H9 (cell line): Measurements from ENCODE around the gene ACOX3. TPM values are rescaled to one million over a fixed set of nuclear protein-coding genes. Genes with fewer than 3 reads are reported as not detected.

Experiments
- DNase-seq: peaks from one replicate; pipeline ENCODE4 v3.0.0-alpha.2; 2017
- H2AFZ ChIP-seq: one replicate; pipeline ENCODE4 v1.6.1; 2013; ENCODE audit warnings: mild to moderate bottlenecking, low read length, control low read depth, moderate library complexity
- H2AK5ac ChIP-seq: 2 replicates; pipeline ENCODE4 v1.6.1; 2013; ENCODE audit warnings: low read length, control low read depth, mixed read lengths; ENCODE audit not compliant: insufficient read length
- H2BK120ac ChIP-seq: one replicate; pipeline ENCODE4 v1.6.1; 2013; ENCODE audit warnings: low read depth, mild to moderate bottlenecking, low read length, control low read depth, inconsistent platforms; ENCODE audit not compliant: poor library complexity, severe bottlenecking
- H2BK12ac ChIP-seq: 2 replicates; pipeline ENCODE4 v1.6.1; 2013; ENCODE audit warnings: low read length, control low read depth, mixed read lengths, low read depth; ENCODE audit not compliant: insufficient read length
- H2BK15ac ChIP-seq: 2 replicates; pipeline ENCODE4 v1.6.1; 2013; ENCODE audit warnings: low read depth, low read length, control low read depth
- H2BK20ac ChIP-seq: one replicate; pipeline ENCODE4 v1.6.1; 2013; ENCODE audit warnings: low read depth, mild to moderate bottlenecking, low read length, control low read depth, inconsistent platforms; ENCODE audit not compliant: poor library complexity, severe bottlenecking
- H2BK5ac ChIP-seq: 2 replicates; pipeline ENCODE4 v1.6.1; 2013; ENCODE audit warnings: low read length, control low read depth, mixed read lengths; ENCODE audit not compliant: insufficient read length
- H3K14ac ChIP-seq: 2 replicates; pipeline ENCODE4 v1.6.1; 2013; ENCODE audit warnings: low read length, control low read depth; ENCODE audit not compliant: insufficient read depth
- H3K18ac ChIP-seq: 2 replicates; pipeline ENCODE4 v1.6.1; 2013; ENCODE audit warnings: low read depth, mild to moderate bottlenecking, mixed read lengths, low read length, control low read depth; ENCODE audit not compliant: insufficient read length
- H3K23ac ChIP-seq: 2 replicates; pipeline ENCODE4 v1.6.1; 2013; ENCODE audit warnings: low read length, control low read depth, mixed read lengths, low read depth; ENCODE audit not compliant: insufficient read length
- H3K23me2 ChIP-seq: 2 replicates; pipeline ENCODE4 v1.6.1; 2013; ENCODE audit warnings: low read depth, mild to moderate bottlenecking, mixed read lengths, low read length, control low read depth; ENCODE audit not compliant: insufficient read length, poor library complexity, severe bottlenecking
- H3K27ac ChIP-seq: 2 replicates; pipeline ENCODE4 v1.5.1; 2013; ENCODE audit warnings: low read length, control low read depth, mixed read lengths, low read depth; ENCODE audit not compliant: insufficient read length
- H3K27me3 ChIP-seq: 2 replicates; pipeline ENCODE4 v1.6.1; 2013; ENCODE audit warnings: low read length, control low read depth, inconsistent platforms; ENCODE audit not compliant: insufficient read depth
- H3K4ac ChIP-seq: 2 replicates; pipeline ENCODE4 v1.6.1; 2013; ENCODE audit warnings: low read depth, mild to moderate bottlenecking, control low read depth, inconsistent platforms, low read length, moderate library complexity
- H3K4me1 ChIP-seq: 2 replicates; pipeline ENCODE4 v1.6.1; 2013; ENCODE audit warnings: low read length, control low read depth, inconsistent platforms; ENCODE audit not compliant: insufficient read depth
- H3K4me2 ChIP-seq: 2 replicates; pipeline ENCODE4 v1.6.1; 2013; ENCODE audit warnings: low read length, control low read depth, mixed read lengths; ENCODE audit not compliant: insufficient read length, insufficient read depth
- H3K56ac ChIP-seq: 2 replicates; pipeline ENCODE4 v1.6.1; 2013; ENCODE audit warnings: low read depth, mild to moderate bottlenecking, mixed read lengths, low read length, control low read depth; ENCODE audit not compliant: insufficient read length
- H3K79me1 ChIP-seq: 2 replicates; pipeline ENCODE4 v1.6.1; 2013; ENCODE audit warnings: low read depth, mild to moderate bottlenecking, moderate library complexity, low read length, control low read depth, inconsistent platforms; ENCODE audit not compliant: insufficient read depth, poor library complexity, severe bottlenecking
- H3K79me2 ChIP-seq: 2 replicates; pipeline ENCODE4 v1.6.1; 2013; ENCODE audit warnings: low read length, control low read depth, inconsistent platforms; ENCODE audit not compliant: insufficient read depth
- H3K9ac ChIP-seq: 2 replicates; pipeline ENCODE4 v1.6.1; 2013; ENCODE audit warnings: low read length, control low read depth, mixed read lengths; ENCODE audit not compliant: insufficient read length; ENCODE audit errors: extremely low read depth
- H3K9me3 ChIP-seq: one replicate; pipeline ENCODE4 v1.6.1; 2013; ENCODE audit warnings: low read depth, low read length, inconsistent platforms; ENCODE audit not compliant: control insufficient read depth
- H3T11ph ChIP-seq: one replicate; pipeline ENCODE4 v1.6.1; 2013; ENCODE audit warnings: mild to moderate bottlenecking, low read length, control low read depth, inconsistent platforms
- H4K20me1 ChIP-seq: one replicate; pipeline ENCODE4 v1.6.1; 2013; ENCODE audit not compliant: control insufficient read depth, insufficient read length, insufficient read depth
- H4K5ac ChIP-seq: 2 replicates; pipeline ENCODE4 v1.6.1; 2013; ENCODE audit warnings: low read depth, mild to moderate bottlenecking, mixed read lengths, low read length, control low read depth; ENCODE audit not compliant: insufficient read length
- H4K8ac ChIP-seq: replicated peaks from 2 replicates; pipeline ENCODE4 v1.6.1; 2013; ENCODE audit warnings: low read length, control low read depth, mixed read lengths, low read depth; ENCODE audit not compliant: insufficient read length
- H4K91ac ChIP-seq: 2 replicates; pipeline ENCODE4 v1.6.1; 2013; ENCODE audit warnings: low read depth, mild to moderate bottlenecking, moderate library complexity, mixed read lengths, low read length, control low read depth; ENCODE audit not compliant: insufficient read length
- H3K27ac Mint-ChIP-seq, 3 experiments: 2 replicates in 2 of 3; 3 replicates in 1 of 3; pipeline ENCODE4 v1.8.0; 2020 to 2021; ENCODE audit warnings: mixed read lengths in 3 of 3, mild to moderate bottlenecking in 1 of 3, moderate library complexity in 1 of 3
- H3K27me3 Mint-ChIP-seq: 2 replicates; pipeline ENCODE4 v1.8.0; 2021; ENCODE audit warnings: low read depth, mild to moderate bottlenecking, moderate library complexity, mixed read lengths
- H3K36me3 Mint-ChIP-seq, 3 experiments: 2 replicates in 2 of 3; 3 replicates in 1 of 3; pipeline ENCODE4 v1.8.0; 2020 to 2021; ENCODE audit warnings: low read depth in 3 of 3, mixed read lengths in 3 of 3; ENCODE audit not compliant: insufficient read depth in 1 of 3
- H3K4me1 Mint-ChIP-seq, 2 experiments: 2 replicates each; pipeline ENCODE4 v1.8.0; 2020; ENCODE audit warnings: mixed read lengths in 2 of 2
- H3K4me3 Mint-ChIP-seq, 2 experiments: 2 replicates in 1 of 2; 3 replicates in 1 of 2; pipeline ENCODE4 v1.8.0; 2020 to 2021; ENCODE audit warnings: mild to moderate bottlenecking in 2 of 2, mixed read lengths in 2 of 2, moderate library complexity in 1 of 2
- H3K9me3 Mint-ChIP-seq, 2 experiments: 2 replicates in 1 of 2; 3 replicates in 1 of 2; pipeline ENCODE4 v1.8.0; 2020; ENCODE audit warnings: mild to moderate bottlenecking in 2 of 2, mixed read lengths in 2 of 2, moderate library complexity in 1 of 2
- CTCF ChIP-seq: fragments of 200-600 bp; sonication (generic); conservative IDR thresholded peaks from 3 replicates; pipeline ENCODE4 v1.8.0; 2021; ENCODE audit warnings: antibody characterized with exemption, mild to moderate bottlenecking
- WGBS: extraction: QIAGEN DNeasy Blood & Tissue Kit; methylation state at CpG from one replicate; pipeline ENCODE4 v1.1.7; 2013; ENCODE audit warnings: missing lambda C conversion rate, low lambda C conversion rate, mixed read lengths; ENCODE audit not compliant: insufficient read length; ENCODE audit errors: extremely low coverage; 5-methylcytosine and 5-hydroxymethylcytosine counted together
- total RNA-seq: library from RNA; stranded (reverse); gene quantifications from 2 replicates; pipeline ENCODE4 v1.2.1, GENCODE V29; 2021

The ACOX3 gene
- total RNA-seq, 1 experiment from 2014 or later = 13.8 TPM

- no peak overlapping the region for H3K4me2 ChIP-seq
- no peak overlapping the region for H3K9ac ChIP-seq
Measured at GRCh38 chr4:8353912-8354453, 86.5 kb downstream of the ACOX3 start.

More at GRCh38 chr4:8353912-8354453, 86.5 kb downstream of the ACOX3 start:
- WGBS = no CpG with 5 or more reads among the region's 12 CpGs
- no peaks in the 10 kb centered on the region for H3K79me2 ChIP-seq
- H3K27me3 ChIP-seq = peaks cover 4% of the 10 kb centered on the region; the same call in 1 of the 2 replicates
- peaks cover 30% of the 10 kb centered on the region for H3K27me3 Mint-ChIP-seq
- H3T11ph ChIP-seq = no peak overlapping the region
- peaks cover 47 to 50% of the 10 kb centered on the region in 2 experiments for H3K4me1 Mint-ChIP-seq
- no peak overlapping the region for H3K27ac Mint-ChIP-seq
- no peak overlapping the region for H3K18ac ChIP-seq
- no peak overlapping the region for H4K5ac ChIP-seq
- no peaks in the 10 kb centered on the region for H3K9me3 ChIP-seq
- no peak overlapping the region for H3K14ac ChIP-seq
- H4K91ac ChIP-seq = no peak overlapping the region
- DNase-seq = no peak
- no peaks in the 10 kb centered on the region for H4K20me1 ChIP-seq
- no peak overlapping the region for H2BK120ac ChIP-seq
- H2BK15ac ChIP-seq = no peak overlapping the region
- no peak overlapping the region for H2BK20ac ChIP-seq
- no peaks in the 10 kb centered on the region for H3K9me3 Mint-ChIP-seq
- no peak overlapping the region for H3K4ac ChIP-seq
- no peak overlapping the region for H3K23ac ChIP-seq
- H3K56ac ChIP-seq = no peak overlapping the region
- peaks cover 12% of the 10 kb centered on the region for H3K4me1 ChIP-seq
- no peak overlapping the region for H4K8ac ChIP-seq
- no peak overlapping the region for H2BK5ac ChIP-seq
- no peak for TF ChIP-seq CTCF
- H2AK5ac ChIP-seq = no peak overlapping the region
- H3K27ac ChIP-seq = no peak overlapping the region
- H2BK12ac ChIP-seq = no peak overlapping the region
- H3K36me3 Mint-ChIP-seq = peaks cover 0 to 11% (median 4%) of the 10 kb centered on the region in 3 experiments; a peak in 2 of 7 replicates
- H3K79me1 ChIP-seq = no peaks in the 10 kb centered on the region
- no peaks in the 10 kb centered on the region for H3K23me2 ChIP-seq
- H3K4me3 Mint-ChIP-seq = no peak overlapping the region
- H2AFZ ChIP-seq = no peak overlapping the region
